Stimulated activated CD4-positive, alpha-beta T cell treated with anti-CD3 and anti-CD28 coated beads, Interleukin-4, amount 100 ng/mL, for 24 hours (primary cell): ENCODE results near the gene ANKRD27.
"Not testable (repeated sequence)": the region's sequence is repeated elsewhere in the genome, so short reads cannot be mapped to it uniquely, and the experiment has no call there.

Experiments
- DNase-seq: peaks from one replicate; pipeline ENCODE4 v3.0.0-alpha.2; 2020

ANKRD27 gene

DNA sequence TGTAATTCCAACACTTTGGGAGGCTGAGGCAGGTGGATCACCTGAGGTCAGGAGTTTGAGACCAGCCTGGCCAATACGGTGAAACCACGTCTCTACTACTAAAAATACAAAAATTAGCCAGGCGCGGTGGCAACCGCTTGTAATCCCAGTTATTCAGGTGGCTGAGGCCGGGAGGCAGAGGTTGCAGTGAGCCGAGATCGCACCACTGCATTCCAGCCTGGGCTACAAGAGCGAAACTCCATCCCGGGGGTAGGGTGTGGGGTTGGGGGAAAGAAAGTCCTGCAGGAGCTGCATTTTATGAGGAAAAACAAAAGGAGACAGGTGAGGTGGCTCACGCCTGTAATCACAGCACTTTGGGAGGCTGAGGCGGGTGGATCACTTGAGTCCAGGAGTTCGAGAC lies 22.6 kb downstream of the ANKRD27 start:
- DNase-seq = not testable (repeated sequence)

GRCh38 chr19:32651729-32652140 lies 23.2 kb downstream of the ANKRD27 start:
- DNase-seq = no peak

DNA sequence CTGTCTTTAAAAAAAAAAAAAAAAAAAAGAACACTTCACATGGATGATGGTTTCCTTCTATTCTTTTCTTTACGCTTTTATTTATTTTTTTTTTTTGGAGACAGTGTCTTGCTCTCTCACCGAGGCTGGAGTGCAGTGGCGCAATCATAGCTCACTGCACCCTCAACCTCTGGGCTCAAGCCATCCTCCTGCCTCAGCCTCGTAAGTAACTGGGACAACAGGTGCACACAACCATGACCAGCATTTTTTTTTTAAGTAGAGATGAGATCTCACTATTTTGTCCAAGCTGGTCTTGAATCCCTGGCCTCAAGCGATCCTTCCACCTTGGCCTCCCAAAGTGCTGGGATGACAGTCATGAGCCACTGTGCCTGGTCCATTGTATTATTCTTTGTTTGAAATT lies 24.3 kb downstream of the ANKRD27 start:
- DNase-seq = no peak

- DNase-seq = no peak
Measured at GRCh38 chr19:32649751-32650150, 25.2 kb downstream of the ANKRD27 start.

DNA sequence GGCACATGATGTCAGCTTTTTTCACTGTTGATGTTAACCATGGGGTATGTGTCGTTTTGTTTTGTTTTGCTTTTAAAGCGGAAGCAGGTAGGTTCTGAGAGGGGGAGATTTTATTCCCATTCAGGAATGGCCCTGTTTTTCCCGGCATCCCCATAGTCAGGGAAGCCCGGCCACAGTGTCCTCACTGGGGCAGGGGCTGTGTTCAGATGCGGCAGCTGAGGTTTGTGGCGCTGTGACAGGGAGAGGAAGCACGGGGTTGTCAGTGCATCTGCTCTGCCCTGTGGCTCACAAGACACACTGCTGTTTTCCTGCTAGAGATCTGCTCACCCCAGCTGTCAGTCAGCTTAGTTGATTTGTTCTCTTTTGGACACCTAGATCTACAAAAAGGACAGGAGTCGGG lies 27.6 kb downstream of the ANKRD27 start:
- DNase-seq = no peak

DNA sequence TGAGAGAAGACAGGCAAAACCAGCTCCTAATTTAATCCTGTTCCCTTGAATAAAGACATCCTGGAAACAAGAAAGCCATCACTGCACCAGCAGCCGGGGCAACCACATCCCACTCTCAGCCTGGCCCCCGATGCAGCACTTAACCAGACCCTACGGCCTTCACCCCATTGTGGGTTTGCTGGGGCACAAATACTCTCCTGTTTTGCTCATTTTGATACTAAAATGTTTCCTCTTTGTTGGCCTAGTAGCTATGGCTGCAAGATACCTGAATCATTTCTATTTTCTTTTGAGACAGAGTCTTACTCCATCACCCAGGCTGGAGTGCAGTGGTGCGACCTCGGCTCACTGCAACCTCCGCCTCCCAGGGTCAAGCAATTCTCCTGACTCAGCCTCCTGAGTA lies 28.4 kb downstream of the ANKRD27 start:
- DNase-seq = no peak

DNA sequence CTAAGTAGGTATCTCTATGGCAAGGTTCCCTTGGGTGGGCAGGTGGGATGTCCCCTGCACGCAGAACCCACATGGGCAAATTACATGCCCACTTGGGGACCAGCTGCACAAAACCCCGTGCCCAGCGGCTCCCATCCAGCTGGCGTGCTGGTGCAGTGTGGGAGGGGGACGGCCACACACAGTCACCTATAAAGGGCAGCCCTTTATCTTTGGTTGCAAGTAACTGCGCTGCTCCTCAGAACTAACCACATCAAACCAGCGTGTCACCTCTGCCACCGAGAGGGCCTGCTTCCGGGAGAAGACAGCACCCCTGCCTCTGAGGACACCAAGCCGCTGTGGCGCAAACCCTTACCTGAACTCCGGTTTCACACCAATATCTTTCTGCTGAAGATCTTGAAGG lies 32.2 kb downstream of the ANKRD27 start:
- DNase-seq = peak; percentile 57

DNA sequence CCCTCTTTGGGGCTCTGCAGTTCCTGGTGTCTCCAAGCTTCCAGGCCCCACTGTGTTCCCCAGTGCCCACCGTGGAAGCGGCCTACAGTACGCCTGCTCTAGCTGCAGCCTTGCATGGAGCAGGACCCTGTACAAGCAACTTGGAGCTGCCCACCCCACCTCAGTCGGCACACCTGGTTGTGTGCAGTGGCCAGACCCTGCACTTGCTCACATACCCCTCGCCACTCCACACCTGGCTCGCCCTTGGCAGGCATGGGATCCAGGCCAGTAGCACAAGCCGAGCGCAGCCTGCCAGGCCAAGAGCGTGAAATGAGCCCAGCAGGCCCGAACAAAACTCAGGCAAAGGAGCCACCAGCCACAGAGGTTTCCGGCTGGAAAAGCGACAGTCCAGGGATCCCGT lies 36.4 kb downstream of the ANKRD27 start:
- no peak for DNase-seq

DNA sequence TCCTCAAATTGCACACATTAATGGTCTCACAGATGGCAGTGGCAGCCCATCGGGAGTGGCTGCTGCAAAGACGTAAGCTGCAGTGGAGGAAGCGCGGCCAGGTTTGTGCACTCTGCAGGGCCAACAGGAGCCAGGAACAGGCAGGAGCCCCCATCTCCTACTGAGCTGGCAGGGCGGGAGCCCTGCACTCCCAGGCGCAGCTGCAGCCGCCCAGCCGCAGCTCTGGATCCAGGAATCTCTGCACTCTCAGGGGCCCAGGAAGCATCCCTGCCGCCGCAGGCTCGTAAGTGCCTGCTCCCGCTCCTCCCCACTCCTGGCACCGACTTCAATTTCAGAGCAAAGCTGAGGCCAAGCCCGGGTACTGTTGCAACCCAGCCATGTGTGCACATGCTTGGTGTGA lies 37.5 kb downstream of the ANKRD27 start:
- DNase-seq = no peak

GRCh38 chr19:32631381-32631780 lies 43.6 kb downstream of the ANKRD27 start:
- no peak for DNase-seq

DNA sequence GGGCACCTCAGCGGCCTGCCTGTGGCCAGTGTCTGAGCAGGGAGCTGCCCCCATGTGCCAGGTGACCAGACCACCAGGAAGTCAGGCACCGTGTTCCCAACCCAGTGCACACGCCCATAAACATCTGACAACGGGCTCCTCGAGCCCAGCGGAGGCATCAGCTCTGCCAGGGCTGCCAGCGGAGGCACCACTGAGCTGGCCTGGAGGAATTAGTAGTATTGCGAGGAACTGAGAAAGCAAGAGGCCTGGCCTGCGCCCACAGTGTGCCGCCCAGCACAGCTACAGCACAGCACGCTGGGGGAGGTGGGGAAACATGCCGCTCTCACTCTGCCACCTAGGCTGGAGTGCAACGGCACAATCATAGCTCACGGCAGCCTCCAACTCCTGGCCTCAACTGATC lies 44.6 kb downstream of the ANKRD27 start:
- no peak for DNase-seq

DNA sequence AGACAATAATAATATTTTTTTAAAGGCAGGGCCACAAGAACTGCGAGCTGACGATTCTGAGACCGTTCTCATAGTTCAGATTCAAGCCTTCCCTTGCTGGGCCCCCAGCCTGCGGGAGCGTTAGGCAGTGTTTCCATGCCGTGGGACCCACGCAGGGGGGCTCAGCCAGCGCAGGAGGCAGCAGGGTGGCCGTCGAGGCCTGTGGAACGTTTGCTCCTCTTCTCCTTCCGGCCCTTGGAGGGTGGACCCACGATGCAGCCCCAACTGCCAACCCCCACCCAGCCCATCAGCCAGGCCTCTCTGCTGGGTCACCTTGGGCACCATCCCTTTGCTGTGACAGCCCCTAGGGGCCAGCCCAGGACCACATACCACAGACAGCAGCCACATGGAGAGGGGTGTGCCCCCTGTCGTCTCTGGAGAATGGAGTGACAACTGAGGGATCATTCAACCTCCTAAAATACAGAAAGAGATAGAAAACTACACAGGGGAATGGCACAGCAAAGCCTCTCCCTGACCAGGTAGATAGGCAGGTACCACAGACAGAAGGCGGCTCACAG lies 47.2 kb downstream of the ANKRD27 start:
- DNase-seq = no peak

GRCh38 chr19:32626969-32627368 lies 48.0 kb downstream of the ANKRD27 start:
- DNase-seq = no peak

DNA sequence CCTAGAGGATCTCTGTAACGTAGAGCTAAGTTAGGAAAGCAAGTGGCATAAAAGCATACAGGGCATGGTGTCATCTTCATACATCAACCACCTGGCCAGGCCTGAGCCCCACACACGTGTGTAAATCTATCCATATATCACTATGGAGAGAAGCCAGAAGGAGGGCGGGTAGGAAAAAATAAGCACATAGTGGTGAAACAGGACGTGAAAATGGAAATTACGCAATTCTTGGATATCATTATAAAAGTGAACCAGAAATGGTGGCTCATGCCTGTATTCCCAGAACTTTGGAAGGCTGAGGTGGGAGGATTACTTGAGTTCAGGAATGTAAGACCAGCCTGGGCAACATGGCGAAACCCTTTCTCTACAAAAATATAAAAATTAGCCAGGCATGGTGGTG lies 50.6 kb downstream of the ANKRD27 start:
- no peak for DNase-seq

DNA sequence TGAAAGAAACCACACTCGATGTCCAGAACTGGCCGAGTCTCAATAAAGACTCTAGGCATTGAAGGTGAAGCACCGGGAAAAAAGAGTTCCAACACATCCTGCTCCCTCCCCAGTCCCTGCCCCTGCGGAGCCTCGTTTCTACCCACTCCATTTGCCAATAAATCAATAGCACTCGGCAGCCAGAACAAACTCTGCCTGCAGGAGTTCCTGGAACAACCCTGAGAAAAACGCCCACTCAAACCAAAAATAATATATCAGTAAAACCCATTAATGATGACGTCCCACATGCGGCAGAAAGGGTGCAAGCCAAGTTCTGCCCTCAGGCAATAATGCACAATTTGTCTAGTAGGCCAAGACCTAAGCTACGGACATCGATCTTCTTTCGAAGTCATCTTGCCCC lies 53.0 kb downstream of the ANKRD27 start:
- no peak for DNase-seq

DNA sequence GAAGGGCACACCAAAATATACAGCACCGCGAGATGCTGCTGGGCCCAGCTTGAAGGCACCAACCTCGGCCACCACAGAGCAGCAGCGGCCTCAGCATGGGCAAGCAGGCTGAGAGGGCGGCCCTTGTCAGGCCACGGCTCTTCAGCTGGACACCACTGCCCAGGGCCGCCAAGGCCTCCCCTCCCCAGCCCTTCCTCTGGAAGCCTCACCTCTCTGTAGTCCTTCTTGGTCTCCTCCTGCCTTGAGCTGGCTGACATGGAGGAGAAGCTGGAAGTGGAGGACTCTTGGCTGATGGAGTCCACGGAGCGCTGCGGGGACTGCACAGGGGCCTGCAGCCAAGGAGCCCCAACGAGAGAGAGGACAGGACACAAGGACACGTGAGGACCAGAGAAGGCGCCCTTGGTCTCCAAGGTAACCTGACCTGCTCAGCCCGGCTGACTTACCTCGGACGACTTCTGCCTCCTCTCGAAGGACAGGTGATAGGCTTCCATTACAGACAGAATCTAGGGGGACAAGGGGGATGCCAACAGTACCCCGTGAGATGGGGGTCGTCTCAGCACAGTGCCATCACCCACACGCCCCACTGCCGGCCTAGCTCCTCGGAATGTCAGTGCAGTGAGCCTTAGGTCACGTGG lies 55.8 kb downstream of the ANKRD27 start:
- DNase-seq = no peak

- no peak for DNase-seq
Measured at GRCh38 chr19:32615569-32615968, 59.4 kb downstream of the ANKRD27 start.

GRCh38 chr19:32614916-32615315 lies 60.1 kb downstream of the ANKRD27 start:
- DNase-seq = no peak

DNA sequence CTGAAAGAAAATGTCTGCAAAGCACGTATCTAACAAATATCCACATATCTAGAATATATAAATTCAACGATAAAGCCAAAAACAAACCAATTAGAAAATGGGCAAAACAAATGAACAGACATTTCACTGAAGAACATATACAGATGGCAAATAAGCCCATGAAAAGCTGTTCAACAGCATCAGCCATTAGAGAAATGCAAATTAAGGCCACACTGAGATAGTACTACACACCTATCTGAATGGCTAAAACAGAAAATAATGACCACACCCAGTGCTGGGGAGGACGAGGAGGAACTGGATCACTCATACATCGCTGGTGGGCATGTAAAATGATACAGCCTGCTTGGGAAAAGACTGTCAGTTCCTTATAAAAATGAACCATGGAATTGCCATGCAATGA lies 62.0 kb downstream of the ANKRD27 start:
- DNase-seq = no peak

DNA sequence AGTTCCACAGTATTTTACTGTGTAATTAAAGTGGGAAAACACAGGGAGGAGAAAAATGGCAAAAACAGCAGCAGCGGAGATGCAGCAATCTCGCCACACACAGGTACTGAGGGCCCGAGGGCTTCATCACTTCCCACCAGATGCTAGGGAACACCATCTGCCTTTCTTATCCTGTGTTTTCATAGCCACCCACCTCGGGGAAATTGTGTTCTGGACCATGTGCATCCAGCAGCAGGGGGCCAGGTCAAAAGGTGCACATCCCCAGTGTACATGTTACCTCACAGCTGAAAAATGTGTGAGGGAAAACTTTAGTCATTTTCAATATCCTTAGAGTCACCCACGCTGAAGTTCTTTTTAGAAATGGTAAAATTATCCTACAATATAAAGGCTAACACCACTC lies 63.8 kb downstream of the ANKRD27 start:
- no peak for DNase-seq

GRCh38 chr19:32607479-32607878 lies 67.5 kb downstream of the ANKRD27 start:
- DNase-seq = no peak

- no peak for DNase-seq
Measured at GRCh38 chr19:32606289-32606688, 68.7 kb downstream of the ANKRD27 start.

DNA sequence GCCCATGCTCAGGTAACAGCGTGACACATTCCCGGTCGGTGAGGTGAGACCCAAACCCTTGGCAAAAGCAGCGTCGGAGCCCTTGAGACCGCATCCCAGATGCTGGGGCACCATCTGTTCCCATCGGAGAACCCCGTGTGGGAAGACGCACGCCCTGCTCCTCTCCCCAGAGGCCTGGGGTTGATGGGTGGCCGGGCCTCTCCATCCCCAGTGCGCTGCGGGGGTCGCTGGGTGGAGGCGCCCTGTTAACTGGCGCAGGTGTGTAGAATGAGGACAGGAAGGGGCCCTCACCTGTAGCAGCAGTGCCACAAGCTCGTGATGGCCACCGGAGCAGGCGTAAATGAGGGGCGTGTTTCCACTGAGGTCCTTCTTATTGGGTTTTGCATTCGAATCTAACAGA lies 69.4 kb downstream of the ANKRD27 start:
- no peak for DNase-seq

DNA sequence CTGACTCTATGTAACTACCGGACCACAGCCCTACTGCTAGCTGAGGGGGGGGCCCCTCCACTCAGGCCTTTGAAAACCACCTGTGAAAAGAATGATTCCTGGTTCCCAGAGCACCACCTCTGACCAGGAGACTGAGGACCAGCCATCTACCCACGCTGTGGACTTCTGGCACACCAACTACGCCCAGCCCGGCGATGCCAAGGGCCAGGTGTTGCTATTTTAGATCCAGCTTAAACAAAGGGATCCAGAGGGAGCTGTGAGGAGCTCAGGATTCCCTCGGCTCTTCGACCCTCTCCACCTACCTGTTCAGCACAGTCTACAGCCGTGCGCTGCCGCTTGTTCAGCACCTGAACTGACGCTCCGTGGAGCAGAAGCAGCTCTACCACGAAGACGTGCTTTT lies 71.0 kb downstream of the ANKRD27 start:
- no peak for DNase-seq

DNA sequence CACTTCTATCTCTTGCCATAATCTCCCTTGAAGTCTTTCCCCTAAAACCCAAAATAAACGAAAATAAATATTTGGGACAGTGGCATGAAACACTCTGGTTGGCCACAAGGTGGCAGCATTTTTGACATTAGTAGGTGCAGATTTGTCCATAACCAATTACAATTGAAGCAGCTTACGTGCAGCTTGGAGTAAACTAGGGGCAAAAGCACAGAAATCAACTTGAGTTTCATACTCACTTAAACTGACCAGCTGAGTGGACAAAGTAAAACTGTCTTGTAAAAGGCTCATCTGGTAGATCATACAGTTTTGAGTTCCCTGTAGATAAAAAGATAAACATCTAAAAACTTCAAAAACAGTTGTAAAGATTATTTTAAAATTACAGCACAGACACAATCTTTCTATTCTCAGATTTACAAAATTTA lies 75.2 kb downstream of the ANKRD27 start:
- DNase-seq = peak; percentile 56
